Measurements from ENCODE around the gene MPPED2. TPM values are rescaled to one million over a fixed set of nuclear protein-coding genes. Genes with fewer than 3 reads are reported as not detected.

Gene MPPED2
- total RNA-seq, 1 experiment from 2014 or later = 4.7 TPM

DNA sequence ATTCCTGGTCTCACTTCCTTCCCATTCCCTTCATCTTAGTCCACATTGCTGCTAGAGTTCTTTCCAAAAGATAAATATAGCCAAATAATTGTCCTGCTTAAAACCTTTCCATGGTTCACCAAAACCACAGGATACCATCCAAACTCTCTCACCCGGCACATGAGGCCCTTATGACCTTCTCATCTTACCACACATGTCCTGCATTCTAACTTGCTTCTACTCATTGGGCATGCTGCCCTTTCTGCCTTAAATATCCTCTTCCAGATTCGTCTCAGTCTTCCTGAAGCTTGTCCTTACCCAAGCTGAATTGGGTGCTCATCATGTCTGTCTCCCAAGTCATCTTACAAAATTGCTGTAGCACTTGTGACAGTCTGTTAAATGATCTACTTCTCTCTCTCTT lies 114.9 kb downstream of the MPPED2 start:
- no peak overlapping the region for H3K4me2 ChIP-seq (ENCODE audit: insufficient read depth, insufficient read length, low read length)
- no peak overlapping the region for H3K56ac ChIP-seq (ENCODE audit: insufficient read length, low read depth, low read length)
- no peaks in the 10 kb centered on the region for H3K27me3 Mint-ChIP-seq (ENCODE audit: low read depth)
- no peak overlapping the region for H3K4ac ChIP-seq (ENCODE audit: low read depth, low read length)
- no peaks in the 10 kb centered on the region for H3K9me3 ChIP-seq (ENCODE audit: control insufficient read depth, low read depth, low read length)
- H3K4me3 Mint-ChIP-seq = no peak overlapping the region
- no peak overlapping the region for H3K9ac ChIP-seq (ENCODE audit: extremely low read depth, insufficient read length, low read length)
- H3K18ac ChIP-seq (ENCODE audit: insufficient read length, low read depth, low read length) = no peak overlapping the region
- H2BK5ac ChIP-seq (ENCODE audit: insufficient read length, low read length) = no peak overlapping the region
- no peak overlapping the region for H4K91ac ChIP-seq (ENCODE audit: insufficient read length, low read depth, low read length)
- H2AFZ ChIP-seq (ENCODE audit: low read length) = no peak overlapping the region
- H4K5ac ChIP-seq (ENCODE audit: insufficient read length, low read depth, low read length) = no peak overlapping the region
- H2BK15ac ChIP-seq (ENCODE audit: low read depth, low read length) = no peak overlapping the region
- no peaks in the 10 kb centered on the region for H3K79me1 ChIP-seq (ENCODE audit: insufficient read depth, low read depth, low read length, poor library complexity, severe bottlenecking)
- no peaks in the 10 kb centered on the region for H3K23me2 ChIP-seq (ENCODE audit: insufficient read length, low read depth, low read length, poor library complexity, severe bottlenecking)
- no peak overlapping the region for H2BK120ac ChIP-seq (ENCODE audit: low read depth, low read length, poor library complexity, severe bottlenecking)
- H2AK5ac ChIP-seq (ENCODE audit: insufficient read length, low read length) = no peak overlapping the region
- peaks cover 12 to 16% of the 10 kb centered on the region in 2 experiments for H3K4me1 Mint-ChIP-seq
- no peaks in the 10 kb centered on the region for H3K27me3 ChIP-seq (ENCODE audit: insufficient read depth, low read length)
- no peak overlapping the region for H2BK20ac ChIP-seq (ENCODE audit: low read depth, low read length, poor library complexity, severe bottlenecking)
- H3K27ac Mint-ChIP-seq = no peak overlapping the region
- H4K20me1 ChIP-seq (ENCODE audit: control insufficient read depth, insufficient read depth, insufficient read length) = no peaks in the 10 kb centered on the region
- no peaks in the 10 kb centered on the region for H3K79me2 ChIP-seq (ENCODE audit: insufficient read depth, low read length)
- H3K9me3 Mint-ChIP-seq = no peaks in the 10 kb centered on the region
- TF ChIP-seq CTCF (conservative IDR thresholded peaks at IDR 0.05) = no peak
- peaks cover 2 to 3% (median 2%) of the 10 kb centered on the region in 3 experiments; a peak in 4 of 7 replicates for H3K36me3 Mint-ChIP-seq (ENCODE audit: insufficient read depth in 1 of 3, low read depth in 3 of 3)
- DNase-seq = no peak
- no peaks in the 10 kb centered on the region for H3K4me1 ChIP-seq (ENCODE audit: insufficient read depth, low read length)
- no peak overlapping the region for H3T11ph ChIP-seq (ENCODE audit: low read length)
- H3K14ac ChIP-seq (ENCODE audit: insufficient read depth, low read length) = no peak overlapping the region
- no CpG with 5 or more reads among the region's 2 CpGs for WGBS (ENCODE audit: extremely low coverage, insufficient read length, low lambda C conversion rate)
- no peak overlapping the region for H4K8ac ChIP-seq (replicated peaks; ENCODE audit: insufficient read length, low read depth, low read length)
- no peak overlapping the region for H3K23ac ChIP-seq (ENCODE audit: insufficient read length, low read depth, low read length)
- H2BK12ac ChIP-seq (ENCODE audit: insufficient read length, low read depth, low read length) = no peak overlapping the region
- H3K27ac ChIP-seq (ENCODE audit: insufficient read length, low read depth, low read length) = no peak overlapping the region

Data from H9 (cell line).